ENCODE results near the gene UTS2B. TPM values are rescaled to one million over a fixed set of nuclear protein-coding genes. Genes with fewer than 3 reads are reported as not detected.

The UTS2B gene
- total RNA-seq, 1 donor from 2014 or later, result 0.70 TPM

DNA sequence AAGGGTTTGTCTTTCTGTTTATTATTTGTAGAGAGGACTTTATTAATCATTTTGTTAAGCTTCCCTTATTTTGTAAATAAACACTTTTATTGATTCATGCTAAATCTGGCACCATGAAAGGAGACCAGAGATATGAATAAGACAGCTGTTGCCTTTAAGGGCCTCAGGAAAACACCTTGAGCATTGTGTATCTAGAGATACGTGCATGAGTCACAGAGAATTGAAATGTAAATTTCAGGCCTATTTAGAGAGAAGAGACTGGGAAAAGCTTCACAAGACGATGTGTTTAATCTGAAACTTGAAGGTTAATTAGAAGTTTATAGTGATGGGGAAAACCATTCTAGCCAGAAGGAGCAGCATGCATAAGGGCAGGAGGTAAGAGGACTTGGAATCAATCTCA is 28.6 kb upstream of the UTS2B start:
- no peaks in the 10 kb centered on the region for H3K9me3 Mint-ChIP-seq
- no peaks in the 10 kb centered on the region for H3K27me3 Mint-ChIP-seq (ENCODE audit: low read depth)
- H3K36me3 Mint-ChIP-seq (ENCODE audit: low read depth), result peaks cover 24% of the 10 kb centered on the region
- no peak overlapping the region for H3K4me3 Mint-ChIP-seq
- no peak for DNase-seq (ENCODE audit: low read depth, low spot score)
- H3K27ac Mint-ChIP-seq (ENCODE audit: unreplicated experiment), result no peak overlapping the region
- TF ChIP-seq CTCF (conservative IDR thresholded peaks at IDR 0.05), result no peak
- peaks cover 5% of the 10 kb centered on the region for H3K4me1 Mint-ChIP-seq

DNA sequence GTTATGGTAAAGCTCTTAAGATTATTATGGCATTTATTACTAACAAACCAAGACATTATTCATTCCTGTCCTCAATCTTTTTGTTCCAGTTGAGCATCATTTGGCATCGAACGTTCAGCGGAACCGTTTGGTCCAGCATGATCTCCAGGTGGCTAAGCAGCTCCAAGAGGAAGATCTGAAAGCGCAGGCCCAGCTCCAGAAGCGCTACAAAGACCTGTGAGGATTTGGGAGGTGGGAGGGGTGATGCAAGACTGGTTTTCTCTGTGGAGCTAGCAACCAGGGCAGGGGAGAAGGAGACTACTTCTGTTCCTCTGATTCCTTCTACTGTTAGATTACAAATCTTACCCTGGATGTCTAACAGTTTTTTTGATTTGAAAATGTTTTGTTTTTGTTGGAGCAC is 27.6 kb upstream of the UTS2B start:
- H3K4me1 Mint-ChIP-seq, result peaks cover 5% of the 10 kb centered on the region
- no peak overlapping the region for H3K4me3 Mint-ChIP-seq
- H3K27ac Mint-ChIP-seq (ENCODE audit: unreplicated experiment), result no peak overlapping the region
- DNase-seq (ENCODE audit: low read depth, low spot score), result no peak
- no peak for TF ChIP-seq CTCF (conservative IDR thresholded peaks at IDR 0.05)
- H3K27me3 Mint-ChIP-seq (ENCODE audit: low read depth), result no peaks in the 10 kb centered on the region
- H3K36me3 Mint-ChIP-seq (ENCODE audit: low read depth), result peaks cover 19% of the 10 kb centered on the region
- no peaks in the 10 kb centered on the region for H3K9me3 Mint-ChIP-seq

DNA sequence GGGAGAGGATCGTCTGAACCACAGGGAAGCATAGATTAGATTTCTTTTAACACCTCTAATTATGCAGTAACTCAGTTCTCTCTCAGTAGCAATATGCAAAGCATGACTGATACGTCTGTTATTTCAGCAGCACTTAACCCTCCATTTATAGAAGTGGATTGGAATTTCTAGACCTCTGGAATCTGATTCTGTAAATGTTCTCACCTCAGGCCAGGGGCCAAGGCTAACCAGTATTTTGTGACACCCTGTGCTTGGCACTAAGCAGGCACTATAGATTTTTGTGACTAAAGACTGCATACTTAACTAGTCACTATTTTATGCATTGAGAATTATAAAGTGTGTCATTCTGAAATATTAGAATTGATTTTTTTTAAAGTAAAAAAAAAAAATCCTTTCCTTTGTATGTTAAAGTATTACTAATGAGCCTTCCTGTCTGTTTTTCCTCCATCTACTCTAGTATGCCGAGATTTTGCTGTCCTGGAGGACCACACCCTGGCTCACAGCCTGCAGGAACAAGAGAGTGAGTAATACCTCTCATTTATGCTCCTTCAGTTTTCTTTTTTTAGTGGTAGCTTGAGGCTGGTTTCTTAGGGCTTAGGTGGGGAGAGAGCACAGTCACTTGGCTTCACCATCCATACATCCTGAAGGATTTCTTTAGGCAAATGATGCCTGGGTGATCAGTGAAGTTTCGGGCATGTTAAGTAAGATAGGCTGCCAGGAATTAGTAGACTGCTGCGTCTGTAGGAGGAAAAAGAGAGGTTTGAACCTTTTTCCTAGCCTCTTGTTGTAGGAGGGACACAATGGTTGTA is 26.5 kb upstream of the UTS2B start:
- H3K27ac Mint-ChIP-seq (ENCODE audit: unreplicated experiment), result no peak overlapping the region
- H3K4me1 Mint-ChIP-seq, result peaks cover 5% of the 10 kb centered on the region
- DNase-seq (ENCODE audit: low read depth, low spot score), result no peak
- H3K36me3 Mint-ChIP-seq (ENCODE audit: low read depth), result peaks cover 19% of the 10 kb centered on the region
- no peaks in the 10 kb centered on the region for H3K9me3 Mint-ChIP-seq
- no peak for TF ChIP-seq CTCF (conservative IDR thresholded peaks at IDR 0.05)
- H3K27me3 Mint-ChIP-seq (ENCODE audit: low read depth), result no peaks in the 10 kb centered on the region
- H3K4me3 Mint-ChIP-seq, result no peak overlapping the region

DNA sequence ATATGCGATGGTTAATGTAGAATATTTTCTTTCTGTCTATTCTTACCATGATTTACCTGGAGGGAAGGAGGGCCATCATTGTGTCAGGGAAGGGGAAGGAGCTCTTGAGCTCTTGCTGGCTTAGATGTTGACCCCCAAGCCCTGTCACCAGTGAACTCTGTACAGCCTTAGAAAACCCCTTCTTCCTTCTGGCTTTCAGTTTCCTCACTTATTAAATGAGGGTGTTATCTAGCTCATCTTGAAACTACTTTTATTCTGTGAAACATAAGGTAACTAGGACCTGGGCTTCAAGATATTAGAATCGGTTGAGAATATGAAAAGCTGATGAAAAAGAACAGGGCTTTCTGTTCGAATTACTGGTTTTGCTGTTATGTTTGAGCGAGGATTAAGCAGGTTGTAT is 25.1 kb upstream of the UTS2B start:
- no peak overlapping the region for H3K4me3 Mint-ChIP-seq
- H3K9me3 Mint-ChIP-seq, result no peaks in the 10 kb centered on the region

GRCh38 chr3:191353022-191353777 is 22.9 kb upstream of the UTS2B start:
- TF ChIP-seq CTCF (conservative IDR thresholded peaks at IDR 0.05), result no peak
- H3K36me3 Mint-ChIP-seq (ENCODE audit: low read depth), result peaks cover under 1% of the 10 kb centered on the region
- no peak overlapping the region for H3K27ac Mint-ChIP-seq (ENCODE audit: unreplicated experiment)
- H3K4me3 Mint-ChIP-seq, result no peak overlapping the region
- H3K9me3 Mint-ChIP-seq, result no peaks in the 10 kb centered on the region
- no peaks in the 10 kb centered on the region for H3K27me3 Mint-ChIP-seq (ENCODE audit: low read depth)
- DNase-seq (ENCODE audit: low read depth, low spot score), result no peak
- peaks cover 17% of the 10 kb centered on the region for H3K4me1 Mint-ChIP-seq

More for the DNA sequence above, 25.1 kb upstream of the UTS2B start:
- Mint-ChIP-seq H3K27ac (ENCODE audit: unreplicated experiment) (no peak overlapping the region), H3K4me1 (peaks cover 6% of the 10 kb centered on the region), H3K36me3 (ENCODE audit: low read depth) (peaks cover 13% of the 10 kb centered on the region), H3K27me3 (ENCODE audit: low read depth) (no peaks in the 10 kb centered on the region)
- no peak for TF ChIP-seq CTCF (conservative IDR thresholded peaks at IDR 0.05)
- no peak for DNase-seq (ENCODE audit: low read depth, low spot score)

Data from neural crest cell (in vitro differentiated cells).